ENCODE data around the gene OR6P1. TPM values are rescaled to one million over a fixed set of nuclear protein-coding genes. Genes with fewer than 3 reads are reported as not detected.

The OR6P1 gene
- total and polyA plus RNA-seq, 10 donors, result not detected

- WGBS, 5 donors, result 82 to 89% (median 88%) methylated on average over 1 of the region's 1 CpG
- H3K27ac ChIP-seq, result no peak within 1 kb of the TSS
- TF ChIP-seq POLR2AphosphoS5 (IDR thresholded peaks at IDR 0.05), result no peak
- TF ChIP-seq POLR2A (IDR thresholded peaks at IDR 0.05), result no peak
These were observed 34.6 kb upstream of the OR6P1 start, which contains the start of gene OR10Z1 for GRCh38 chr1:158604968-158605367. TSS of gene OR10Z1 (plus strand) at chr1:158605268. CDS start at chr1:158606439, 1,171 bp downstream.

GRCh38 chr1:158600735-158601134 lies 30.4 kb upstream of the OR6P1 start:
- Histone ChIP-seq H3K9me3 (peaks cover 5 to 47% (median 41%) of the 10 kb centered on the region in 8 donors), H3K27me3 (replicated peaks in 1 of 7) (no peaks in the 10 kb centered on the region), H3K36me3 (no peaks in the 10 kb centered on the region), H3K4me3 (no peak overlapping the region), H3K27ac (no peak overlapping the region), H3K4me1 (no peaks in the 10 kb centered on the region)
- DNase-seq, result no peak
- intact Hi-C loops (cut with DNase I; ENCODE audit: low total_unique reads), result no loop called here
- TF ChIP-seq POLR2AphosphoS5 (IDR thresholded peaks at IDR 0.05) (no peak), POLR2A (IDR thresholded peaks at IDR 0.05) (no peak), CTCF (IDR thresholded peaks at IDR 0.05 in 8 of 11, conservative IDR thresholded peaks at IDR 0.05 in 3 of 11) (no peak)
- WGBS, 5 donors, result 47 to 99% (median 97%) methylated on average over 2 of the region's 2 CpGs

More at GRCh38 chr1:158604968-158605367, 34.6 kb upstream of the OR6P1 start, which contains the start of gene OR10Z1:
- Histone ChIP-seq H3K4me3 (no peak within 1 kb of the TSS), H3K4me1 (no peaks in the 10 kb centered on the region), H3K27me3 (replicated peaks in 1 of 7) (no peaks in the 10 kb centered on the region), H3K9me3 (peaks cover 0 to 5% (median under 1%) of the 10 kb centered on the region in 8 donors), H3K36me3 (no peaks in the 10 kb centered on the region)
- no peak for DNase-seq
- intact Hi-C loops (cut with DNase I; ENCODE audit: low total_unique reads), result no loop called here

- H3K27me3 ChIP-seq (replicated peaks in 1 of 7), result no peaks in the 10 kb centered on the region
- intact Hi-C loops (cut with DNase I; ENCODE audit: low total_unique reads), result no loop called here
- no peak overlapping the region for H3K4me3 ChIP-seq
- H3K9me3 ChIP-seq, result peaks cover 0 to 28% (median 17%) of the 10 kb centered on the region in 8 donors
- H3K27ac ChIP-seq, result no peak overlapping the region
- DNase-seq, result no peak
- 85 to 94% (median 89%) methylated on average over 1 of the region's 1 CpG for WGBS, 5 donors
- no peaks in the 10 kb centered on the region for H3K36me3 ChIP-seq
- no peaks in the 10 kb centered on the region for H3K4me1 ChIP-seq
- TF ChIP-seq POLR2A (IDR thresholded peaks at IDR 0.05), result no peak
- no peak for TF ChIP-seq POLR2AphosphoS5 (IDR thresholded peaks at IDR 0.05)
- TF ChIP-seq CTCF (IDR thresholded peaks at IDR 0.05 in 8 of 11, conservative IDR thresholded peaks at IDR 0.05 in 3 of 11), result no peak
These were observed 16.6 kb upstream of the OR6P1 start for GRCh38 chr1:158586942-158587341.

- H3K4me3 ChIP-seq, result no peak overlapping the region
- H3K4me1 ChIP-seq, result no peaks in the 10 kb centered on the region
- H3K27me3 ChIP-seq (replicated peaks in 1 of 7), result no peaks in the 10 kb centered on the region
- DNase-seq, result no peak
- TF ChIP-seq POLR2AphosphoS5 (IDR thresholded peaks at IDR 0.05) (no peak), POLR2A (IDR thresholded peaks at IDR 0.05) (no peak), CTCF (IDR thresholded peaks at IDR 0.05 in 8 of 11, conservative IDR thresholded peaks at IDR 0.05 in 3 of 11) (no peak)
- intact Hi-C loops (cut with DNase I; ENCODE audit: low total_unique reads), result no loop called here
- H3K27ac ChIP-seq, result no peak overlapping the region
- no peaks in the 10 kb centered on the region for H3K36me3 ChIP-seq
- WGBS, 5 donors, result 76 to 83% (median 80%) methylated on average over 4 of the region's 4 CpGs
- H3K9me3 ChIP-seq, result peaks cover 0 to 26% (median 17%) of the 10 kb centered on the region in 8 donors
These were observed 13.6 kb upstream of the OR6P1 start for GRCh38 chr1:158583962-158584361.

- no peaks in the 10 kb centered on the region for H3K27me3 ChIP-seq (replicated peaks in 1 of 7)
- no peak within 1 kb of the TSS for H3K27ac ChIP-seq
- intact Hi-C loops (cut with DNase I; ENCODE audit: low total_unique reads), result no loop called here
- no peak within 1 kb of the TSS for H3K4me3 ChIP-seq
- no peak for TF ChIP-seq CTCF (IDR thresholded peaks at IDR 0.05 in 8 of 11, conservative IDR thresholded peaks at IDR 0.05 in 3 of 11)
- no peak for TF ChIP-seq POLR2A (IDR thresholded peaks at IDR 0.05)
- TF ChIP-seq POLR2AphosphoS5 (IDR thresholded peaks at IDR 0.05), result no peak
- DNase-seq, result no peak
- H3K4me1 ChIP-seq, result no peaks in the 10 kb centered on the region
- no peaks in the 10 kb centered on the region for H3K36me3 ChIP-seq
- no peaks in the 10 kb centered on the region for H3K9me3 ChIP-seq
- WGBS, 5 donors, result 72 to 86% (median 81%) methylated on average over 1 of the region's 1 CpG
These were observed 9.4 kb upstream of the OR6P1 start, which contains the start of gene OR10X1 for GRCh38 chr1:158579733-158580132. TSS of gene OR10X1 (minus strand) at chr1:158579899. CDS start at chr1:158579899, 0 bp downstream.

All from spleen (tissue), 11 donors.